ENCODE measurements around the gene CDC42EP3. TPM values are rescaled to one million over a fixed set of nuclear protein-coding genes. Genes with fewer than 3 reads are reported as not detected.

The CDC42EP3 gene
- total RNA-seq, 6 experiments from 2014 or later: 159 to 248 (median 201) TPM

DNA sequence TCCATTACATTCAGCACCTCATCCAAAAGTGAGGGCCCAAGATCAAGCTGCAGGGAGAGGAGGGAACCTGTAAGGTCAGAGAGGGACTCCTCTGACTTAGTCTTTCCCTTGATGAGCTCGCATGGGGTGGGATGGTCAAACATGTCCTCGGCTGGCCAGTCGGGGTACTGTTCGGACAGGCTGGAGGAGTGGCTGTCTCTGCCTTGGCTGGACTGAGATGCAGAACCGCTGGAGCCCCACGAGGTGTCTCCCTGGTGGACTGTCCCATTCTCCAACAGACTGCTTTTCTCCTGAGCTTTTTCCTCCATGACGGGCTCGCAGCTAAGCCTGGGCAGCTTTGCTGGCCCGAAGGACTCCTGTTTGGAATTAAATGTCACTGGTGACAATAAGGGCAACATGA, 25.6 kb downstream of the CDC42EP3 start:
- Mint-ChIP-seq H3K4me3 (peak overlapping the region; percentile 25), H3K36me3 (ENCODE audit: low read depth) (peaks cover 92% of the 10 kb centered on the region), H3K27ac (peak overlapping the region; percentile 84), H3K27me3 (ENCODE audit: insufficient read depth) (peaks cover 6% of the 10 kb centered on the region; the same call in 1 of the 2 replicates), H3K9me3 (no peaks in the 10 kb centered on the region), H3K4me1 (ENCODE audit: low read depth) (peaks cover 100% of the 10 kb centered on the region)
- no peak for DNase-seq
- TF ChIP-seq, protein P1, sequence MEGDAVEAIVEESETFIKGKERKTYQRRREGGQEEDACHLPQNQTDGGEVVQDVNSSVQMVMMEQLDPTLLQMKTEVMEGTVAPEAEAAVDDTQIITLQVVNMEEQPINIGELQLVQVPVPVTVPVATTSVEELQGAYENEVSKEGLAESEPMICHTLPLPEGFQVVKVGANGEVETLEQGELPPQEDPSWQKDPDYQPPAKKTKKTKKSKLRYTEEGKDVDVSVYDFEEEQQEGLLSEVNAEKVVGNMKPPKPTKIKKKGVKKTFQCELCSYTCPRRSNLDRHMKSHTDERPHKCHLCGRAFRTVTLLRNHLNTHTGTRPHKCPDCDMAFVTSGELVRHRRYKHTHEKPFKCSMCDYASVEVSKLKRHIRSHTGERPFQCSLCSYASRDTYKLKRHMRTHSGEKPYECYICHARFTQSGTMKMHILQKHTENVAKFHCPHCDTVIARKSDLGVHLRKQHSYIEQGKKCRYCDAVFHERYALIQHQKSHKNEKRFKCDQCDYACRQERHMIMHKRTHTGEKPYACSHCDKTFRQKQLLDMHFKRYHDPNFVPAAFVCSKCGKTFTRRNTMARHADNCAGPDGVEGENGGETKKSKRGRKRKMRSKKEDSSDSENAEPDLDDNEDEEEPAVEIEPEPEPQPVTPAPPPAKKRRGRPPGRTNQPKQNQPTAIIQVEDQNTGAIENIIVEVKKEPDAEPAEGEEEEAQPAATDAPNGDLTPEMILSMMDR (IDR thresholded peaks at IDR 0.05): no peak; the same call in 1 of the 2 replicates

DNA sequence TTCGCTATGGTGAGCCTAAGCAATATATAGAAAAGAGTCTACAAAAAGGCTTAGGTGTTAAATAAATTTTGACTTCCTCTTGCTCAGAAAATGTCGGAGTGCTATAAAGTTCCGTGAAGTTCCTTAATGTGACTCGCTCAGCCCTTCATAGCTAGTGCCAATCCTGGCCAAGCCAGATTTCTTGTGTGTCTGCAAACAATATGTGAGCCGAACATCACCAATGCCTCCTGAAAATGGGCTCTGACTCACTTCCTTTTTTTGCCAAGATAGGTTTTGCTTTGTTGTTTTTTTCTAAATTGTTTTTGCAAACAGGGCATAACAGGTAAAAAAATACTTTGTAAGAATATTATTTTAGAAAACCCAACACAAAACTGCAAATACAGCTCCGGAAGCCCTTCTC, 26.1 kb downstream of the CDC42EP3 start:
- Mint-ChIP-seq H3K27ac (peak overlapping the region; percentile 84), H3K4me1 (ENCODE audit: low read depth) (peaks cover 96% of the 10 kb centered on the region), H3K27me3 (ENCODE audit: insufficient read depth) (peaks cover 7% of the 10 kb centered on the region; the same call in 1 of the 2 replicates), H3K36me3 (ENCODE audit: low read depth) (peaks cover 93% of the 10 kb centered on the region), H3K9me3 (no peaks in the 10 kb centered on the region), H3K4me3 (peak overlapping the region; percentile 25)
- no peak for DNase-seq
- TF ChIP-seq, protein P1 (IDR thresholded peaks at IDR 0.05): no peak

DNA sequence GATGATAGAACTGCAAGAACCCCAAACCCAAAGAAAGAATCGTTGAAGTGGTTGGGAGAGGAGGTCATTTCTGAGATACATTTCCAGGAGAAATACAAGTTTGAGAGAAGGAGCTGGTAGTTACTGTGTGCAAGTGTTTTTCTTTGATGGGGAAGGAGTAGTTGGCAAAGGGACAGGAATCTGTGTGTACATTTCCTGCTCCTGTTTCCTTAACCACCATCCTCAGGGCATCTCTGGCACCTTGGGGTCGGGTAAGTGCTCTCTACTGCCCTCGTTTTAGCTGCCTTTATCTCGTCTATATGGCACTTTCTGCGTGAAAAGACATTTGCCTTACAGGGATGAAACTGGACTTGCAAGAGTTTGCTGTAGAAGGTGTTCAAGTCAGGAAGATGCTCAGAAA, 27.3 kb downstream of the CDC42EP3 start:
- H3K36me3 Mint-ChIP-seq (ENCODE audit: low read depth): peaks cover 89% of the 10 kb centered on the region
- H3K4me3 Mint-ChIP-seq: peak overlapping the region; percentile 66
- DNase-seq: no peak
- peak overlapping the region; percentile 86 for H3K27ac Mint-ChIP-seq
- H3K27me3 Mint-ChIP-seq (ENCODE audit: insufficient read depth): peaks cover 8% of the 10 kb centered on the region; the same call in 1 of the 2 replicates
- peaks cover 96% of the 10 kb centered on the region for H3K4me1 Mint-ChIP-seq (ENCODE audit: low read depth)
- H3K9me3 Mint-ChIP-seq: no peaks in the 10 kb centered on the region
- TF ChIP-seq, protein P1 (IDR thresholded peaks at IDR 0.05): no peak

DNA sequence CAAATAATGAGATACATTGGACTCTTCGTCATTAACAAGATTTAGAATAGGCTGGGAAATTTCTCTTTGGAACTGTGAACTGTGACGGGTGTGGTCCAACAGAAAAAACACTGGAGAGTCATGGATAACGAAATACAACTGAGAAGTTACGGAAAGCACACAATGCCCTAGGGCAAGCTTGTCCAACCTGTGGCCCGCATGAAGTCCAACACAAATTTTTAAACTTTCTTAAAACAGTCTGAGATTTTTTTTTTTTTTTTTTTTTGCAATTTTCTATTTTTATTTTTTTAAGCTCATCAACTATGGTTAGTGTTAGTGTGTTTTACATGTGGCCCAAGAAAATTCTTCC, 27.7 kb downstream of the CDC42EP3 start:
- TF ChIP-seq, protein P1 (IDR thresholded peaks at IDR 0.05): no peak
- H3K27ac Mint-ChIP-seq: peak overlapping the region; percentile 86
- H3K4me1 Mint-ChIP-seq (ENCODE audit: low read depth): peaks cover 96% of the 10 kb centered on the region
- no peak for DNase-seq
- peak overlapping the region; percentile 66 for H3K4me3 Mint-ChIP-seq
- no peaks in the 10 kb centered on the region for H3K9me3 Mint-ChIP-seq
- H3K36me3 Mint-ChIP-seq (ENCODE audit: low read depth): peaks cover 84% of the 10 kb centered on the region
- H3K27me3 Mint-ChIP-seq (ENCODE audit: insufficient read depth): peaks cover 8% of the 10 kb centered on the region; the same call in 1 of the 2 replicates

DNA sequence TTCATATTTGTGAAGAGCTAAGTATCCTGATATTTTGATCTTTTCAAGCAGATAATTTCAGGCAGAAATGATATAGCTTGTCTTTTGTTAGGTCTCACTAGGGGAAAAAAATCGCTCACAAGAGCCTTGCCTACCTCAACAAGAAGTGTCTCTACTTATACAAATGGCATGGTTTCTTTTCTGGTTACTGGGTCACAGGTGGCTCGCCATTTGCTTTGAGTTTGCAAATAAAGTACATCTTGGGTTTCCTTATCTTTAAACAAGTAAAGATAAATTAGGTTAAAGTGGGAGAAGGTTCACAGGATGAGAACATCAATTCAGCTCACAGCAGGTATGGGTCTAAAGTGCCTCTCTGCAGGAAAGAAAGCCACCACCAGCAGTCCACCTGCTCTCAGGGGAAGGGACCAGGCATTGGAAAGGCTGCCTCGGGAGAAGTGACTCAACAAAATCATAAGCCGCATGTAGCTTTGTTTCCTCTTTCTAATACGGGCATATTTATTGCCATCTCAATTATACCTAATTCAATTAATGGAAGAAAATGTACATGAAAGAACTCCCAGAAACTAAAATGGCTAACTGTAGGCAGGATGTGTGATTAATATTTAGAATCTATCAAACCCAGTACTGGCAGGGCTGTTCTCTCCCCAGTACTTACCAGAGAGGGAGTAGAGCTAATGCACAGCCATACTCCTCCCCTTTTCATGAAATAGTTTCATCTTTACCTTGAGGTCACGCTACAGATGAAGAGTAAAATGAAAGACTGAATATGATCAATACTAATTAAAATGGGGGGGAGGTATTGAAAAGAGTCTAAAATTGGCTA, 28.3 kb downstream of the CDC42EP3 start:
- Mint-ChIP-seq H3K4me3 (peak overlapping the region; percentile 66), H3K27me3 (ENCODE audit: insufficient read depth) (peaks cover 10% of the 10 kb centered on the region), H3K9me3 (no peaks in the 10 kb centered on the region), H3K27ac (peak overlapping the region; percentile 86), H3K36me3 (ENCODE audit: low read depth) (peaks cover 78% of the 10 kb centered on the region), H3K4me1 (ENCODE audit: low read depth) (peaks cover 96% of the 10 kb centered on the region)
- TF ChIP-seq, protein P1 (IDR thresholded peaks at IDR 0.05): no peak
- DNase-seq: no peak

Data from HFFc6 (cell line).